Colonic mucosa (tissue), 4 donors: ENCODE measurements around the gene ATG7. TPM values are rescaled to one million over a fixed set of nuclear protein-coding genes. Genes with fewer than 3 reads are reported as not detected.

Experiments
- DNase-seq: peaks from one replicate; pipeline ENCODE4 v3.0.0-alpha.2; 2020
- H3K27ac ChIP-seq: fragments of 200-600 bp; one replicate; pipeline ENCODE4 v1.8.0; 2021
- H3K27me3 ChIP-seq: fragments of 200-600 bp; one replicate; pipeline ENCODE4 v1.8.0; 2021
- H3K36me3 ChIP-seq: fragments of 200-600 bp; one replicate; pipeline ENCODE4 v1.8.0; 2021
- H3K4me1 ChIP-seq: fragments of 200-600 bp; one replicate; pipeline ENCODE4 v1.8.0; 2021; ENCODE audit warnings: mild to moderate bottlenecking
- H3K4me3 ChIP-seq: fragments of 200-600 bp; one replicate; pipeline ENCODE4 v1.8.0; 2021
- H3K9ac ChIP-seq, 2 donors: one replicate each; pipeline ENCODE4 v1.7.0; 2013; ENCODE audit warnings: control low read depth in 2 of 2, low read depth in 2 of 2, low read length in 2 of 2
- H3K9me3 ChIP-seq: fragments of 200-600 bp; one replicate; pipeline ENCODE4 v1.8.0; 2021
- intact Hi-C: fragments of 100-400 bp; cut with DNase I; formaldehyde crosslinking; loops from one replicate; pipeline ENCODE4 v1.14.1; 2022
- total RNA-seq, 2 donors: library from RNA; stranded (reverse); fragmentation: NEBNext Ultra II Directional in 1 of 2; extraction: Animal tissue kit (Norgen Biotek cat#: 25700) in 1 of 2; gene quantifications; one replicate each; pipeline ENCODE4 v1.2.1, GENCODE V29; 2021
- TF ChIP-seq, protein P1 (sequence below): fragments of 200-600 bp; IDR thresholded peaks from one replicate; pipeline ENCODE4 v1.8.0; 2022; ENCODE audit warnings: antibody characterized with exemption, mild to moderate bottlenecking
- donor health status: healthy.
- donor health status: DM: no; HTN: no; CAD: no.
- donor health status: DM: no; HTN: no; CAD: no.

Gene ATG7, protein sequence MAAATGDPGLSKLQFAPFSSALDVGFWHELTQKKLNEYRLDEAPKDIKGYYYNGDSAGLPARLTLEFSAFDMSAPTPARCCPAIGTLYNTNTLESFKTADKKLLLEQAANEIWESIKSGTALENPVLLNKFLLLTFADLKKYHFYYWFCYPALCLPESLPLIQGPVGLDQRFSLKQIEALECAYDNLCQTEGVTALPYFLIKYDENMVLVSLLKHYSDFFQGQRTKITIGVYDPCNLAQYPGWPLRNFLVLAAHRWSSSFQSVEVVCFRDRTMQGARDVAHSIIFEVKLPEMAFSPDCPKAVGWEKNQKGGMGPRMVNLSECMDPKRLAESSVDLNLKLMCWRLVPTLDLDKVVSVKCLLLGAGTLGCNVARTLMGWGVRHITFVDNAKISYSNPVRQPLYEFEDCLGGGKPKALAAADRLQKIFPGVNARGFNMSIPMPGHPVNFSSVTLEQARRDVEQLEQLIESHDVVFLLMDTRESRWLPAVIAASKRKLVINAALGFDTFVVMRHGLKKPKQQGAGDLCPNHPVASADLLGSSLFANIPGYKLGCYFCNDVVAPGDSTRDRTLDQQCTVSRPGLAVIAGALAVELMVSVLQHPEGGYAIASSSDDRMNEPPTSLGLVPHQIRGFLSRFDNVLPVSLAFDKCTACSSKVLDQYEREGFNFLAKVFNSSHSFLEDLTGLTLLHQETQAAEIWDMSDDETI
- 10 to 100 TPM; 31.9 to 32.0 TPM for total RNA-seq

DNA sequence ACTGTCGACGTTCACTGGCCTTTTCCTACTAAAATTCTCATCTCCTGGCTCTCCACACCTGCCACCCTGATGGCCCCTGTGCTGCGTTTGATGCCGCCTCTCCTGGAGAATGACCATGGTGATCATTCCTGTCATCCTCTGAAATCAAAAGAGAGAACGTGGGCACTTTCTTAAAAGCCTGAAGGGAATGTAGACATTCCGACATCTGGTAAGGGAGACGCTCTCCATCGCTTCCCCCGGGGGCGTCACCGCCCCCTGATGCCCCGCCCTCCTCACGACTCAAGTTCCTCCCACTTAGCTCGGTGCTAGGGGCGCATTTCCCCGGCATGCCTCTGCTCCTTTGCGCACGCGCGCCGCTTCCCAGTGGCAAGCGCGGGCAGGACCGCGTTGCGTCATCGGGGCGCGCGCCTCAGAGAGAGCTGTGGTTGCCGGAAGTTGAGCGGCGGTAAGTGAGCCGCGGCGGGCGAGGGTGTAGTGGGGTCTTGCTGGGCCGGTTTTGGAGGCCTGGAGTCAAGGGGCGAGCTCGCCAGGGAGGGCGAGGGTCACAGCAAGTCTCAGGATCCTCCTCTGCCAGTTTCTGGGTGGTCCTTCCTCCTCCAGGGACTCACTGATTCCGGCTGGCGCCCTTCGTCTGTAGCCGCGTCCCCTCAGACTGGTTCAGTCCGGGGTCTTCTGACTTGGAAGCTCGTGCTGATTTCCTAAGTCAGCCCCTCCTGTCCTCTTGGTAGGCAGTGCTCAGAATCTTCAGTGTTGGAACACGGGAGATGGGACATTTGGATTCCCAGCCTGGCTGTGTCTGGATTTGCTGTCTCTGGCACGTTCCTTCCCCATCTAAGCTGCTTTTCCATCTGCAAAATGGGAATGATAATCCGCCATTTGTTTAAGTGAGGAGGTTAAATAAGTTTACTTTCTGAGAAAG lies at the start of gene ATG7:
ATG7 (plus strand) TSS at position 412 of the 919 bp plus-strand sequence. CDS start 26,299 bp downstream, outside the sequence.
- H3K4me3 ChIP-seq: peak within 1 kb of the TSS; percentile 87
- peaks cover 5% of the 10 kb centered on the region for H3K4me1 ChIP-seq
- H3K36me3 ChIP-seq: no peaks in the 10 kb centered on the region
- no peaks in the 10 kb centered on the region for H3K9me3 ChIP-seq
- TF ChIP-seq, protein P1, sequence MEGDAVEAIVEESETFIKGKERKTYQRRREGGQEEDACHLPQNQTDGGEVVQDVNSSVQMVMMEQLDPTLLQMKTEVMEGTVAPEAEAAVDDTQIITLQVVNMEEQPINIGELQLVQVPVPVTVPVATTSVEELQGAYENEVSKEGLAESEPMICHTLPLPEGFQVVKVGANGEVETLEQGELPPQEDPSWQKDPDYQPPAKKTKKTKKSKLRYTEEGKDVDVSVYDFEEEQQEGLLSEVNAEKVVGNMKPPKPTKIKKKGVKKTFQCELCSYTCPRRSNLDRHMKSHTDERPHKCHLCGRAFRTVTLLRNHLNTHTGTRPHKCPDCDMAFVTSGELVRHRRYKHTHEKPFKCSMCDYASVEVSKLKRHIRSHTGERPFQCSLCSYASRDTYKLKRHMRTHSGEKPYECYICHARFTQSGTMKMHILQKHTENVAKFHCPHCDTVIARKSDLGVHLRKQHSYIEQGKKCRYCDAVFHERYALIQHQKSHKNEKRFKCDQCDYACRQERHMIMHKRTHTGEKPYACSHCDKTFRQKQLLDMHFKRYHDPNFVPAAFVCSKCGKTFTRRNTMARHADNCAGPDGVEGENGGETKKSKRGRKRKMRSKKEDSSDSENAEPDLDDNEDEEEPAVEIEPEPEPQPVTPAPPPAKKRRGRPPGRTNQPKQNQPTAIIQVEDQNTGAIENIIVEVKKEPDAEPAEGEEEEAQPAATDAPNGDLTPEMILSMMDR: no peak
- peak within 1 kb of the TSS; percentile 94 to 98 for H3K9ac ChIP-seq
- intact Hi-C loops: no loop called here
- peak; percentile 98 for DNase-seq
- peak within 1 kb of the TSS; percentile 74 for H3K27ac ChIP-seq
- no peaks in the 10 kb centered on the region for H3K27me3 ChIP-seq

DNA sequence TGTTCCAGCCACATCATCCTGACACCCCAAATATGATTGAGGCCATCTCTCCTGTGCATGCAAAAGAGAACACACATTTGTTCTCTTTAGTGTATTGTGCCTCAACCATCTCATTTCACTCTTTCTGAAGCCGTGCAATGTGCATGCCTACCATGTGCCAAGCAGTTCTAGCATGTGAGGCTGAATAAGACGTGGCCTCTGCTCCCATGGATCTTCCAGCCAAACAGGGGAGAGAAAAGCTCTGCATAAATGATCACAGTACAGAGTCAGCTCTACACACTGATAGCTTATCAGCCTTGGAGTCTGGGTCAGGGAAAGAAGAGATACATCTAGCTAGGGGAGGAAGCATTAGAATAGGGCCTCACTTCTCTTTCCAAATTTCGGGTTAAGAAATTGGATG lies 48.2 kb upstream of the ATG7 start:
- no peaks in the 10 kb centered on the region for H3K36me3 ChIP-seq
- H3K4me3 ChIP-seq: no peak overlapping the region
- intact Hi-C loops: no loop called here
- H3K4me1 ChIP-seq: no peaks in the 10 kb centered on the region
- no peak overlapping the region for H3K9ac ChIP-seq
- no peaks in the 10 kb centered on the region for H3K9me3 ChIP-seq
- no peak overlapping the region for H3K27ac ChIP-seq
- no peaks in the 10 kb centered on the region for H3K27me3 ChIP-seq
- TF ChIP-seq, protein P1: no peak
- no peak for DNase-seq

DNA sequence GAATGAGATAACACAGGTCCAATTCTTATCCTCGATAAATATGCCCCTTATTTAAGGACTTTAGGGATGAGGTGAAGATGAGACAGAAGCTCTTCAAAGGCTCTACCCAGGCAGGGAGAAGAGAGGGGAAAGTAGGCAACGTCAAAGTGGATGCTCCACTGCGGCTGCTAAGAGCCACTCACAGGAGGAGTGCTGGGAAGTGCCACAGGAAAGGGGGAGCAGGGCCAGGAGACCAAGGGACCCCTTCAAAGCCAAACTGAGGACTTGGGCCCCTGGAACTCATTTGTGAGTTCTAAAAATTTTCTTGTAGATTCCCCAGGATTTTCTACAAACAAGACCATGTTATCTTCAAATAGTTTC lies 47.3 kb upstream of the ATG7 start:
- Histone ChIP-seq H3K9ac (peak overlapping the region; percentile 28 to 86), H3K36me3 (no peaks in the 10 kb centered on the region), H3K27me3 (no peaks in the 10 kb centered on the region), H3K27ac (peak overlapping the region; percentile 83), H3K9me3 (no peaks in the 10 kb centered on the region), H3K4me1 (no peaks in the 10 kb centered on the region), H3K4me3 (peak overlapping the region; percentile 22)
- intact Hi-C loops: no loop called here
- DNase-seq: no peak
- TF ChIP-seq, protein P1: no peak

DNA sequence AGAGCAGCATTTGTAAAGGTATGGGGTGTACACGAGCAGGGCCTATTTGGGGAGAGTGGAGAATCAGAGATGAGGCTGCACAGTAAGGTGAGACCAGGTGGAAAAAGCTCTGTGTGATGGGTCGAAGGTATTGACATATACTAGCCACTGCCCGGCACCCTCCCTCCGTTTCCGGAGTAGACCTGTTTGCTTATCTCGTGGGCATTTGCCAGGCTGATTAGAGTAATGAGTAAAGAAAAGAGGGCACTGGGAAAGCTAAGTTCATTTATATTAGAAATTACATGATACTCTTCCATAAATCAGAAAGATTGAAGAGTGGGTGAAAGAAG lies 46.2 kb upstream of the ATG7 start:
- H3K4me3 ChIP-seq: peak overlapping the region; percentile 22
- H3K27ac ChIP-seq: peak overlapping the region; percentile 83
- peak; percentile 82 for DNase-seq
- H3K36me3 ChIP-seq: no peaks in the 10 kb centered on the region
- H3K9ac ChIP-seq: peak overlapping the region in 1 of 2 donors; percentile 86
- H3K27me3 ChIP-seq: no peaks in the 10 kb centered on the region
- intact Hi-C loops: no loop called here
- no peaks in the 10 kb centered on the region for H3K4me1 ChIP-seq
- no peaks in the 10 kb centered on the region for H3K9me3 ChIP-seq
- TF ChIP-seq, protein P1: no peak

DNA sequence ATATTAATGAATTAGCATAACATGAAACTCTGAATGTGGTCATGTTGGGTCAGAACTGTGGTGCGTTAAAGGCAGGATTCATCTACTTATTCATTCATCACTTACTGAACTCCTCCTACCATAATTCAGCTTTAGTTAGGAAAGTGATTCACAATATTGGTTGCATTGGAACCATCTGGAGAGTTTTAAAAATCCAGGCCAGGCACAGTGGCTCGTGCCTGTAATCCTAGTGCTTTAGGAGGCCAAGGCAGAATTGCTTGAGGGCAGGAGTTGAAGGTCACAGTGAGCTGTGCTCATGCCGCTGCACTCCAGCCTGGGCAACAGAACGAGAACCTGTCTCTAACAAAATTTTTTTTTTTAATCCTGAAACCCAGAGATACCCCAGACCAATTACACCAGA lies 44.2 kb upstream of the ATG7 start:
- H3K4me3 ChIP-seq: no peak overlapping the region
- no peaks in the 10 kb centered on the region for H3K27me3 ChIP-seq
- DNase-seq: no peak
- no peaks in the 10 kb centered on the region for H3K36me3 ChIP-seq
- H3K4me1 ChIP-seq: no peaks in the 10 kb centered on the region
- H3K9ac ChIP-seq: no peak overlapping the region
- no peaks in the 10 kb centered on the region for H3K9me3 ChIP-seq
- TF ChIP-seq, protein P1: no peak
- no peak overlapping the region for H3K27ac ChIP-seq
- intact Hi-C loops: no loop called here
